Measurements from ENCODE around the gene MTX3.
A peak's percentile ranks its signal among the peaks of the same experiment; 100 is the strongest.

The MTX3 gene

GRCh38 chr5:79983618-79984017 is 7.4 kb downstream of the MTX3 start:
- DNase-seq (ENCODE audit: low spot score), result no peak

- no peak for DNase-seq (ENCODE audit: low spot score)
Measured at GRCh38 chr5:79982136-79982535, 8.9 kb downstream of the MTX3 start.

GRCh38 chr5:79976759-79977515 is 14.1 kb downstream of the MTX3 start:
- DNase-seq (ENCODE audit: low spot score), result no peak

- DNase-seq (ENCODE audit: low spot score), result peak; percentile 21
Measured at GRCh38 chr5:79975422-79975821, 15.6 kb downstream of the MTX3 start.

- peak; percentile 62 for DNase-seq (ENCODE audit: low spot score)
Measured at GRCh38 chr5:79974886-79975285, 16.2 kb downstream of the MTX3 start.

GRCh38 chr5:79973996-79974395 is 17.1 kb downstream of the MTX3 start:
- DNase-seq (ENCODE audit: low spot score), result no peak

- DNase-seq (ENCODE audit: low spot score), result no peak
Measured at GRCh38 chr5:79973511-79973910, 17.6 kb downstream of the MTX3 start.

- peak; percentile 42 for DNase-seq (ENCODE audit: low spot score)
Measured at GRCh38 chr5:79971156-79971555, 19.9 kb downstream of the MTX3 start.

GRCh38 chr5:79966448-79966847 is 24.6 kb downstream of the MTX3 start:
- DNase-seq (ENCODE audit: low spot score), result no peak

- no peak for DNase-seq (ENCODE audit: low spot score)
Measured at GRCh38 chr5:79964136-79964535, 26.9 kb downstream of the MTX3 start.

- no peak for DNase-seq (ENCODE audit: low spot score)
Measured at GRCh38 chr5:79963261-79964061, 27.6 kb downstream of the MTX3 start.

GRCh38 chr5:79962575-79963222 is 28.4 kb downstream of the MTX3 start:
- DNase-seq (ENCODE audit: low spot score), result peak; percentile 45

GRCh38 chr5:79961716-79962574 is 29.1 kb downstream of the MTX3 start:
- no peak for DNase-seq (ENCODE audit: low spot score)

- DNase-seq (ENCODE audit: low spot score), result no peak
Measured at GRCh38 chr5:79959407-79959806, 31.7 kb downstream of the MTX3 start.

GRCh38 chr5:79955941-79956670 is 35.0 kb downstream of the MTX3 start:
- peak; percentile 82 for DNase-seq (ENCODE audit: low spot score)

GRCh38 chr5:79955356-79955895 is 35.6 kb downstream of the MTX3 start:
- no peak for DNase-seq (ENCODE audit: low spot score)

GRCh38 chr5:79954620-79955019 is 36.4 kb downstream of the MTX3 start:
- no peak for DNase-seq (ENCODE audit: low spot score)

- DNase-seq (ENCODE audit: low spot score), result no peak
Measured at GRCh38 chr5:79947567-79947966, 43.5 kb downstream of the MTX3 start.

GRCh38 chr5:79938468-79938867 is 52.6 kb downstream of the MTX3 start:
- DNase-seq (ENCODE audit: low spot score), result no peak

GRCh38 chr5:79936646-79937216 is 54.3 kb downstream of the MTX3 start:
- DNase-seq (ENCODE audit: low spot score), result no peak

Data from AG08395 (cell line).